Measurements from ENCODE around the gene PTPRN2. TPM values are rescaled to one million over a fixed set of nuclear protein-coding genes. Genes with fewer than 3 reads are reported as not detected.
A peak's percentile ranks its signal among the peaks of the same experiment; 100 is the strongest.

PTPRN2 gene
- total and polyA plus RNA-seq, 2 of the 8 experiments (the other 6 are each of a cell fraction or from before 2014, with no cell fraction given) = 2.6 to 4.5 TPM

GRCh38 chr7:157841773-157842370 is 745.8 kb downstream of the PTPRN2 start:
- H4K20me1 ChIP-seq (replicated peaks in 1 of 2; ENCODE audit: control insufficient read depth in 1 of 2, insufficient read depth in 2 of 2, low read length in 2 of 2) = peaks cover 0 to 2% of the 10 kb centered on the region in 2 experiments
- 43% methylated on average over 14 of the region's 14 CpGs; no CpG with 5 or more reads in 1 of the 2 experiments for WGBS, 2 experiments (ENCODE audit: extremely low coverage in 1 of 2, insufficient coverage in 1 of 2, insufficient read length in 1 of 2, insufficient replicate concordance in 2 of 2, low coverage in 1 of 2, low lambda C conversion rate in 2 of 2, missing lambda C conversion rate in 1 of 2)
- peaks cover 4 to 5% of the 10 kb centered on the region in 2 experiments; a peak in 2 of 4 replicates for H3K9me3 ChIP-seq (ENCODE audit: insufficient read depth in 2 of 2, low read depth in 1 of 2, low read length in 1 of 2)
- peak overlapping the region in 1 of 4 experiments; percentile 22; a peak in 1 of 8 replicates for H3K4me3 ChIP-seq (ENCODE audit: extremely low read depth in 1 of 4, insufficient read depth in 2 of 4, low read depth in 3 of 4, low read length in 4 of 4)
- H2BK12ac ChIP-seq (ENCODE audit: low read depth, low read length) = 0 out of 2 replicates have a peak overlapping the region, but pooled peaks have one; percentile 18
- TF ChIP-seq TEAD4 (IDR thresholded peaks at IDR 0.05; ENCODE audit: low read depth, low read length) (peak; percentile 50; the same call in 1 of the 2 replicates), HDAC6 (IDR thresholded peaks at IDR 0.05; ENCODE audit: low read depth, low read length) (no peak)
- H3K56ac ChIP-seq (replicated peaks; ENCODE audit: insufficient read length, low read depth, low read length) = no peak overlapping the region
- ChIA-PET POLR2A (ENCODE audit: partially characterized antibody) (no interaction called here), CTCF (ENCODE audit: partially characterized antibody) (interaction anchor here (0.8 to 1.7 kb wide), 12 partner anchors 7 to 511 kb away, joined by 3 to 5 read pairs (median 3); no protein-coding TSS in a partner anchor)
- H2BK20ac ChIP-seq (ENCODE audit: low read length) = no peak overlapping the region
- H3K23me2 ChIP-seq (ENCODE audit: low read depth, low read length) = peaks cover 10% of the 10 kb centered on the region
- no peak overlapping the region for H2AK5ac ChIP-seq (ENCODE audit: low read depth, low read length)
- H2BK120ac ChIP-seq (replicated peaks; ENCODE audit: low read depth, low read length) = peak overlapping the region; percentile 1
- no peak for DNase-seq (ENCODE audit: low read depth in 1 of 2, low spot score in 2 of 2)
- H4K5ac ChIP-seq (ENCODE audit: insufficient read length, low read depth, low read length) = peak overlapping the region; percentile 63
- no peak overlapping the region for H3K23ac ChIP-seq (ENCODE audit: insufficient read length)
- peak overlapping the region; percentile 20 to 34; a peak in 3 of 4 replicates for H3K4me2 ChIP-seq (ENCODE audit: insufficient read depth in 1 of 2, low read depth in 2 of 2, low read length in 2 of 2)
- H3K79me2 ChIP-seq (ENCODE audit: control insufficient read depth in 1 of 2, insufficient read depth in 2 of 2, low read length in 2 of 2) = no peaks in the 10 kb centered on the region
- peaks cover 0 to 3% (median 0%) of the 10 kb centered on the region in 4 experiments; a peak in 1 of 7 replicates for H3K27me3 ChIP-seq (replicated peaks in 1 of 4; ENCODE audit: control insufficient read depth in 3 of 4, extremely low read depth in 1 of 4, insufficient read depth in 3 of 4, low read length in 3 of 4)
- H2BK15ac ChIP-seq (ENCODE audit: low read length) = no peak overlapping the region
- H3K18ac ChIP-seq (ENCODE audit: extremely low read depth, low read length) = peak overlapping the region; percentile 71
- H3K4me1 ChIP-seq (replicated peaks in 1 of 4; ENCODE audit: control insufficient read depth in 3 of 4, insufficient read depth in 4 of 4, low read length in 3 of 4) = peaks cover 0 to 23% (median 15%) of the 10 kb centered on the region in 4 experiments; a peak in 6 of 7 replicates
- no peak overlapping the region for H3K14ac ChIP-seq (ENCODE audit: insufficient read length)
- peak overlapping the region; percentile 57 for H3K4ac ChIP-seq (replicated peaks; ENCODE audit: insufficient read length, low read depth, low read length)
- no peak overlapping the region; a peak in 1 of 7 replicates for H3K9ac ChIP-seq (replicated peaks in 1 of 4; ENCODE audit: extremely low read depth in 1 of 4, low read depth in 3 of 4, low read length in 3 of 4)
- no peak overlapping the region for H2AFZ ChIP-seq (ENCODE audit: low read length)
- FAIRE-seq = no peak
- no peak overlapping the region for H4K8ac ChIP-seq (ENCODE audit: extremely low read depth, insufficient read depth, low read length)
- no peaks in the 10 kb centered on the region for H3K79me1 ChIP-seq (ENCODE audit: low read depth, low read length)
- peak overlapping the region; percentile 27; the same call in 1 of the 2 replicates for H2BK5ac ChIP-seq (ENCODE audit: low read depth, low read length)
- no peak overlapping the region for H3K27ac ChIP-seq (ENCODE audit: low read depth, low read length)
- H3K36me3 ChIP-seq (ENCODE audit: control insufficient read depth in 2 of 4, insufficient read depth in 4 of 4, low read length in 3 of 4) = no peaks in the 10 kb centered on the region; a peak in 1 of 8 replicates
- peak overlapping the region; percentile 8 for H4K91ac ChIP-seq (replicated peaks; ENCODE audit: insufficient read length, low read length)

Measured in H1 (cell line).